GM18526 (cell line): ENCODE measurements around the gene WDR82.

Experiments
- POLR2A ChIP-seq: IDR thresholded peaks from 3 replicates; pipeline ENCODE4 v1.6.1; 2011; ENCODE audit not compliant: insufficient read length; ENCODE audit errors: extremely low read depth

WDR82 gene

DNA sequence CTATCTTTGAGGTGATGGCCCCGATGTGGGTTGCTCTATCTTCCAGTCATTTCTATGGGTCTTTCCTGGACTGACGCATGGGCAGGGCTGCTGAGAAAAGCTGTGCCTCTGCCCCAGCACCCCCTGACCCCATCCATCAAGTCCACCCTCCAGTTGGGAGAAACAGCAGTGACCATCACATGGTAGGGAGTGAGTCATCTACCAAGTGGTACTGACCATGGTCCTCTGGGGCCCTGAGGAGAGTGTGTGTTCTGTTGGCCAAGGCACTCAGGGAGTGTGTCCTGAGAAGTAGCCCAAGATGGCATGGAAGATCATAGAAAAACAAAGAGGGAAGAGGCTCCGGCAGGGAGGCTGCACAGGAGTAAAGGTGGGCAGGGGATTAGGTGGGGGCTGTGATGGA, 36.0 kb upstream of the WDR82 start:
- no peak for TF ChIP-seq POLR2A

- TF ChIP-seq POLR2A, result no peak
Observed at GRCh38 chr3:52313774-52314188, 35.3 kb upstream of the WDR82 start.

GRCh38 chr3:52313188-52313773, 34.8 kb upstream of the WDR82 start:
- TF ChIP-seq POLR2A, result no peak

DNA sequence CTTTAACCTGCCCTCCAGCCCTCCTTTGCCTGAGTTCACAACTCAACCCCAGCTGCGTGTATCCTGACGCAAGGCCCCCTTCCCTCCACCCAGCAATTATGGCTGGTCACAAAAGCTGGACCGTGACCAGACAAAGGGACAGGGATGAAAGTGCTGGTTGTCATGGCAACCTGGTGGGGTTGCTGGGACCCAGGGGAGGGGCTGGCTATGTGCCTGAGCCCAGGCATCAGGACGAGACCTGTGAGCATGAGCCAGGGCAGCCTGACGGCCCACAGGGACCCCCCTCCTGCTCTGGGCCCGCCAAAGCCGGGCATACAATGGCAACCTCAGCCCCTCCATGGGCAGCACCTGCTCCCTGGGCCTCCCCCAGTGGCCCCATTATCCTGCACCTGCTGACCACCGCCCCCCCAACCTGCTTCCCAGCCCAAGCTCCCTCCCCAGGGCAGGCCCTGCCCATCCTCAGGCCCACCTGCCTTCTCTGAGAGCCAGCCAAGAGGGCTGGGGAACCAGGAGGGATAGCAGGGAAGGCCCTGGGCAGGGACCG, 33.2 kb upstream of the WDR82 start:
- TF ChIP-seq POLR2A, result no peak

GRCh38 chr3:52310861-52311575, 32.6 kb upstream of the WDR82 start:
- TF ChIP-seq POLR2A, result no peak

GRCh38 chr3:52308308-52308707, 29.9 kb upstream of the WDR82 start:
- TF ChIP-seq POLR2A, result no peak

GRCh38 chr3:52306978-52307377, 28.5 kb upstream of the WDR82 start:
- no peak for TF ChIP-seq POLR2A

GRCh38 chr3:52305926-52306325, 27.5 kb upstream of the WDR82 start:
- no peak for TF ChIP-seq POLR2A

- no peak for TF ChIP-seq POLR2A
Observed at GRCh38 chr3:52303811-52304210, 25.4 kb upstream of the WDR82 start.

DNA sequence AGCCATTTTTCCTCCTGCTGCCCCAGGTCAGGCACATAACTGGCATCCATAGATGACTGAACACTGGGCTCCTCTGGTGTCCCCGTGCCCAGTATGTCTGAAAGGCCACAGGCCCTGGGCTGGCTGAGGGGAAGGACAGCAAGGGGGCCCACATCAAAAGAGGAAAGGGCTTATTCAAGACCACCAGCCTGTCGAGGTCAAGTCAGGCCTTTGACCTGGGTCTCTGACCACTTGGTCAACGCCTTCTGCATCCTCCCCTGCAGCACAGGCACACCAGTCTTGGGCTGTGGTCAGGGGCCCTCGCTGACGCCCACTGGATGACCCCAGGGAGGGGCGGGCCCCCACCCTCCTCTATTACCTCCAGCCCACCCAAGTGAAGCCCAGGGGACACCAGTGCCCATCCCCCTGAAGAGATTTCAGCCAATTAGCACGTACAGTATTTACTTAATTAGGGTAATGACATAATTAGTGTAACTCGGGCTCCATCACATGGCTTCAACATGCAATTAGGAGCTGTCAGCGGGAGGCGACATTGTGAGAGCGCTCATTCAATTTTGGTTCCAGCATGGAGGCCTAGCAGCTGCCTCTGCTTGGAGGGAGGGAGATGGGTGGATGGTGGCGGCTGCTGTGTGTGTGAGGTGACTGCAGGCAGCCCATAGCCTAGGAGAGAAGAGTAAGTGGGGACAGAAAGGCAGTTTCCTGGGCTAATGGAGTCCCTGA, 24.1 kb upstream of the WDR82 start:
- TF ChIP-seq POLR2A, result no peak

DNA sequence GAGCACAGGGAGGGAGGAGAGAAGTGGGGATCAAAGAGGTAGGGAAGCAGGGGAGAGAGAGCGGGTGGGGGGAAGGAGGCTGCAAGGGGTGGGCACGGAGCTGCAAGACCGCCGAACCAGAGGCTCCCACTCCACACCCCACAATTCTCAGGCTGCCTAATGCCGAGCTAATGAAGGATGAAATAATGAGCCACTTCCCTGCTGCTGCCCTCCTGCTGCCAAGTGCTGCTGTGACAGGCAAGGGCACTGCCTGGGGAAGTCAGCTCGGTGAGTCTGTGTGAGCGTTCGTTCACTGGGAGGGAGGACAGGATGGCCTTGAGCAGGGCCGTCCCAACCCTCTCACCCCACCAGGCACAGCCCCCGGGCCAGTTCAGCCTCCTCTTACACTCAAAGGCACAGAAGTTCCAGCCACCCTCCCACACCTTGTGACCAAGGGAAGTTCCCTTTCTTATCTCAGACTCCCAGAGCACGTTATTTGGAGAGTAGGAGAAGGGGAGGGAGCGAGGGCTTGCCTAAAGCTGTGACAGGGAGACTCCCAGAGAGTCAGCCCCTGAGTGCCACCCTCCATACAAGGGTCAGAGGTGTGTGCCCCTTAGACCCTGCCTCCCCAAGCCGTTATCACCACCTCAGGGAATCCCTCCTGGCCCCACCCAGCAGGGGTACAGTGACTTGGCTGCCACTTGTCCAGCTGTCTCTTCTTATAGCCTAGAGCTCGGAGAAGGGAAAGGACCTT, 21.6 kb upstream of the WDR82 start:
- no peak for TF ChIP-seq POLR2A

GRCh38 chr3:52299247-52299878, 20.9 kb upstream of the WDR82 start:
- TF ChIP-seq POLR2A, result no peak

GRCh38 chr3:52298149-52299098, 20.0 kb upstream of the WDR82 start:
- TF ChIP-seq POLR2A, result no peak

- TF ChIP-seq POLR2A, result no peak
Observed at GRCh38 chr3:52297242-52298148, 19.0 kb upstream of the WDR82 start.
